Tibial artery (tissue), 4 donors: Measurements from ENCODE around the gene ZNF467.

ENCODE experiments used
- DNase-seq, 2 donors: peaks; one replicate each; pipeline ENCODE4 v3.0.0-alpha.2; 2019
- H3K27ac ChIP-seq, 2 donors: fragments of 200-600 bp; sonication (generic) in 1 of 2; 1 replicate in 1 of 2; 2 replicates in 1 of 2; pipeline ENCODE4 v1.5.1; 2018 to 2019; ENCODE audit warnings: mild to moderate bottlenecking in 1 of 2
- H3K27me3 ChIP-seq, 2 donors: fragments of 200-600 bp; sonication (generic) in 1 of 2; one replicate each; pipeline versions ENCODE4 v1.5.1 to v1.6.0; 2016 to 2019
- H3K36me3 ChIP-seq, 3 donors: fragments of 200-600 bp; sonication (generic) in 2 of 3; one replicate each; pipeline ENCODE4 v1.5.1; 2016 to 2019; ENCODE audit warnings: mild to moderate bottlenecking in 2 of 3
- H3K4me1 ChIP-seq, 4 donors: fragments of 200-600 bp; sonication (generic) in 2 of 4; 1 replicate in 3 of 4; 2 replicates in 1 of 4; pipeline ENCODE4 v1.5.1; 2016 to 2019
- H3K4me3 ChIP-seq, 2 donors: fragments of 200-600 bp; sonication (generic) in 1 of 2; 1 replicate in 1 of 2; 2 replicates in 1 of 2; pipeline ENCODE4 v1.5.1; 2018 to 2019; ENCODE audit warnings: mild to moderate bottlenecking in 2 of 2
- H3K9me3 ChIP-seq, 3 donors: fragments of 200-600 bp; sonication (generic) in 1 of 3; one replicate each; pipeline ENCODE4 v1.5.1; 2016 to 2019
- CTCF ChIP-seq, 2 experiments: fragments of 200-600 bp in 1 of 2; fragments of 450-650 bp in 1 of 2; IDR thresholded peaks; one replicate each; pipeline ENCODE4 v1.5.1; 2017 to 2019; ENCODE audit warnings: antibody characterized with exemption in 2 of 2, mild to moderate bottlenecking in 1 of 2, moderate library complexity in 1 of 2
- intact Hi-C: fragments of 100-400 bp; cut with DNase I; formaldehyde crosslinking; loops from one replicate; pipeline ENCODE4 v1.15.0; 2023; ENCODE audit warnings: low total_unique reads

ZNF467 gene

GRCh38 chr7:149719912-149720335 lies 53.5 kb downstream of the ZNF467 start:
- Histone ChIP-seq H3K27me3 (no peaks in the 10 kb centered on the region), H3K4me1 (peaks cover 0 to 16% (median 13%) of the 10 kb centered on the region in 4 donors), H3K36me3 (peaks cover 35 to 57% (median 48%) of the 10 kb centered on the region in 3 donors), H3K27ac (no peak overlapping the region), H3K9me3 (no peaks in the 10 kb centered on the region), H3K4me3 (no peak overlapping the region)
- intact Hi-C loops: loop anchor here (5.0 kb wide), 1 partner anchor 52 kb away; the partner anchor contains the start of gene ZNF467
- no peak for DNase-seq
- no peak for TF ChIP-seq CTCF (IDR thresholded peaks at IDR 0.05)

- H3K4me1 ChIP-seq: peaks cover 0 to 17% (median 13%) of the 10 kb centered on the region in 4 donors
- TF ChIP-seq CTCF (IDR thresholded peaks at IDR 0.05): no peak
- intact Hi-C loops: loop anchor here (5.0 kb wide), 1 partner anchor 53 kb away; the partner anchor contains the start of gene ZNF467
- no peak for DNase-seq
- H3K27ac ChIP-seq: no peak overlapping the region
- no peak overlapping the region for H3K4me3 ChIP-seq
- peaks cover 29 to 50% (median 42%) of the 10 kb centered on the region in 3 donors for H3K36me3 ChIP-seq
- H3K27me3 ChIP-seq: no peaks in the 10 kb centered on the region
- H3K9me3 ChIP-seq: no peaks in the 10 kb centered on the region
These were observed 54.1 kb downstream of the ZNF467 start for GRCh38 chr7:149719050-149719899.

GRCh38 chr7:149718730-149719049 lies 54.7 kb downstream of the ZNF467 start:
- H3K27me3 ChIP-seq: no peaks in the 10 kb centered on the region
- DNase-seq: no peak
- H3K4me3 ChIP-seq: no peak overlapping the region
- H3K36me3 ChIP-seq: peaks cover 24 to 45% (median 38%) of the 10 kb centered on the region in 3 donors
- no peak overlapping the region for H3K27ac ChIP-seq
- no peak for TF ChIP-seq CTCF (IDR thresholded peaks at IDR 0.05)
- intact Hi-C loops: loop anchor here (5.0 kb wide), 1 partner anchor 54 kb away; the partner anchor contains the start of gene ZNF467
- H3K9me3 ChIP-seq: no peaks in the 10 kb centered on the region
- H3K4me1 ChIP-seq: peaks cover 4 to 23% (median 19%) of the 10 kb centered on the region in 4 donors

GRCh38 chr7:149717481-149717880 lies 55.9 kb downstream of the ZNF467 start:
- DNase-seq: no peak
- no peak overlapping the region for H3K27ac ChIP-seq
- H3K4me1 ChIP-seq: peaks cover 4 to 27% (median 22%) of the 10 kb centered on the region in 4 donors
- TF ChIP-seq CTCF (IDR thresholded peaks at IDR 0.05): no peak
- H3K36me3 ChIP-seq: peaks cover 16 to 33% (median 26%) of the 10 kb centered on the region in 3 donors
- H3K9me3 ChIP-seq: no peaks in the 10 kb centered on the region
- intact Hi-C loops: loop anchor here (5.0 kb wide), 1 partner anchor 55 kb away; the partner anchor contains the start of gene ZNF467
- H3K27me3 ChIP-seq: no peaks in the 10 kb centered on the region
- H3K4me3 ChIP-seq: no peak overlapping the region

- Histone ChIP-seq H3K36me3 (peaks cover 10 to 27% (median 20%) of the 10 kb centered on the region in 3 donors), H3K27ac (no peak overlapping the region), H3K27me3 (no peaks in the 10 kb centered on the region), H3K9me3 (no peaks in the 10 kb centered on the region), H3K4me1 (peaks cover 4 to 27% (median 22%) of the 10 kb centered on the region in 4 donors), H3K4me3 (no peak overlapping the region)
- DNase-seq: no peak
- no peak for TF ChIP-seq CTCF (IDR thresholded peaks at IDR 0.05)
- intact Hi-C loops: loop anchor here (5.0 kb wide), 1 partner anchor 55 kb away; the partner anchor contains the start of gene ZNF467
These were observed 56.5 kb downstream of the ZNF467 start for GRCh38 chr7:149716932-149717307.
